ENCODE data around the gene MINK1. TPM values are rescaled to one million over a fixed set of nuclear protein-coding genes. Genes with fewer than 3 reads are reported as not detected.

The MINK1 gene
- total and polyA plus RNA-seq, 10 of the 15 experiments (the other 5 are each of a cell fraction or from before 2014, with no cell fraction given), result 0.08 to 55.6 (median 15.0) TPM

- Histone ChIP-seq H3K9me3 (replicated peaks; ENCODE audit: control insufficient read depth, insufficient read depth, low read length) (no peaks in the 10 kb centered on the region), H4K20me1 (ENCODE audit: control insufficient read depth, insufficient read depth) (peaks cover 5% of the 10 kb centered on the region), H3K36me3 (ENCODE audit: control insufficient read depth in 2 of 2, insufficient read depth in 2 of 2, low read length in 1 of 2) (no peaks in the 10 kb centered on the region; a peak in 3 of 4 replicates), H3K4me2 (ENCODE audit: control insufficient read depth, insufficient read depth) (no peak overlapping the region), H3K79me2 (ENCODE audit: control insufficient read depth, insufficient read depth, low read length) (peaks cover 2% of the 10 kb centered on the region), H3K4me3 (no peak overlapping the region), H2AFZ (ENCODE audit: control insufficient read depth, low read depth, low read length) (no peak overlapping the region), H3K4me1 (ENCODE audit: control insufficient read depth, insufficient read depth, low read length) (no peaks in the 10 kb centered on the region), H3K27ac (ENCODE audit: control insufficient read depth, insufficient read depth) (no peak overlapping the region), H3K9ac (ENCODE audit: control insufficient read depth, insufficient read depth, low read length) (no peak overlapping the region), H3K27me3 (replicated peaks in 1 of 2; ENCODE audit: control insufficient read depth in 2 of 2, insufficient read depth in 2 of 2, low read length in 1 of 2) (no peaks in the 10 kb centered on the region)
- DNase-seq (ENCODE audit: low read depth, low spot score) (no peak), FAIRE-seq (no peak), ATAC-seq (no peak)
- ChIA-PET POLR2A (no interaction called here), RAD21 (ENCODE audit: unreplicated experiment) (no interaction called here), SMC1A (ENCODE audit: uncharacterized antibody, unreplicated experiment) (interaction anchor here (2.0 kb wide), 1 partner anchor 12 kb away, joined by 4 read pairs; no protein-coding TSS in a partner anchor), CTCF (no interaction called here)
- intact Hi-C loops (cut with micrococcal nuclease; ENCODE audit: unreplicated experiment) (no loop called here), in situ Hi-C loops (cut with MboI) (no loop called here)
- BruUV-seq (replicated peaks), result no TSS peak
- 100% methylated on average over 3 of the region's 3 CpGs for WGBS (ENCODE audit: insufficient coverage, insufficient replicate concordance, low lambda C conversion rate, missing lambda C conversion rate)
- TF ChIP-seq ASH2L (IDR thresholded peaks at IDR 0.05; ENCODE audit: borderline replicate concordance, low read depth) (no peak), EED (IDR thresholded peaks at IDR 0.05; ENCODE audit: low read depth) (no peak), DPF2 (IDR thresholded peaks at IDR 0.05) (no peak), TBL1XR1 (IDR thresholded peaks at IDR 0.05; ENCODE audit: low read depth, low read length) (no peak), CBX5 (IDR thresholded peaks at IDR 0.05; ENCODE audit: low read depth) (no peak), KAT2A (conservative IDR thresholded peaks at IDR 0.05; ENCODE audit: control insufficient read depth, low read depth, low read length) (no peak), USF2 (IDR thresholded peaks at IDR 0.05; ENCODE audit: borderline replicate concordance, low read depth, low read length) (no peak), TCF3 (IDR thresholded peaks at IDR 0.05; ENCODE audit: borderline replicate concordance, insufficient read depth, low read depth, low read length) (no peak), ZBTB33 (IDR thresholded peaks at IDR 0.05) (no peak), ZZZ3 (IDR thresholded peaks at IDR 0.05; ENCODE audit: control insufficient read depth, insufficient read length, low read depth) (no peak), SIX5 (IDR thresholded peaks at IDR 0.05; ENCODE audit: low read depth, low read length, severe bottlenecking) (no peak), IRF3 (IDR thresholded peaks at IDR 0.05) (no peak), ZBTB4 (CRISPR knock-in tag; IDR thresholded peaks at IDR 0.05) (no peak), IKZF2 (IDR thresholded peaks at IDR 0.05) (no peak)
Measured at GRCh38 chr17:4851084-4851483, 17.9 kb downstream of the MINK1 start.
